ENCODE data around the gene FITM1. TPM values are rescaled to one million over a fixed set of nuclear protein-coding genes. Genes with fewer than 3 reads are reported as not detected.

The FITM1 gene
- total RNA-seq, 2 donors from 2014 or later, result 1.1 TPM; not detected in 1

- Histone ChIP-seq H3K27ac (ENCODE audit: low read depth, low read length) (no peak overlapping the region), H3K36me3 (ENCODE audit: control insufficient read depth, insufficient read depth, low read length) (no peaks in the 10 kb centered on the region), H3K4me1 (ENCODE audit: control insufficient read depth, insufficient read depth, low read length) (no peaks in the 10 kb centered on the region), H3K27me3 (ENCODE audit: control insufficient read depth, insufficient read depth, low read length, poor library complexity, severe bottlenecking) (no peaks in the 10 kb centered on the region), H3K4me3 (ENCODE audit: low read length) (no peak overlapping the region), H3K9me3 (ENCODE audit: control insufficient read depth, low read length) (no peaks in the 10 kb centered on the region), H3K9ac (ENCODE audit: extremely low read depth, low read length, poor library complexity, severe bottlenecking) (no peak overlapping the region)
- Mint-ChIP-seq H3K9me3 (no peaks in the 10 kb centered on the region), H3K27me3 (ENCODE audit: insufficient read depth) (no peaks in the 10 kb centered on the region), H3K27ac (no peak overlapping the region), H3K4me1 (peaks cover 2% of the 10 kb centered on the region), H3K36me3 (ENCODE audit: low read depth) (no peaks in the 10 kb centered on the region), H3K4me3 (no peak overlapping the region)
- 81 to 89% methylated on average over 3 to 6 of the region's 7 CpGs for WGBS, 2 experiments (ENCODE audit: insufficient coverage in 1 of 2, insufficient read length in 1 of 2)
- TF ChIP-seq CTCF (conservative IDR thresholded peaks at IDR 0.05), result no peak
- no peak for DNase-seq
These were observed 474 bp downstream of the FITM1 start for GRCh38 chr14:24130717-24131548.

GRCh38 chr14:24131549-24131966 lies 1.1 kb downstream of the FITM1 start:
- Mint-ChIP-seq H3K36me3 (ENCODE audit: low read depth) (no peaks in the 10 kb centered on the region), H3K4me3 (no peak overlapping the region), H3K9me3 (no peaks in the 10 kb centered on the region), H3K4me1 (peaks cover 3% of the 10 kb centered on the region), H3K27me3 (ENCODE audit: insufficient read depth) (no peaks in the 10 kb centered on the region), H3K27ac (no peak overlapping the region)
- Histone ChIP-seq H3K4me3 (ENCODE audit: low read length) (no peak overlapping the region), H3K27ac (ENCODE audit: low read depth, low read length) (no peak overlapping the region), H3K27me3 (ENCODE audit: control insufficient read depth, insufficient read depth, low read length, poor library complexity, severe bottlenecking) (no peaks in the 10 kb centered on the region), H3K4me1 (ENCODE audit: control insufficient read depth, insufficient read depth, low read length) (no peaks in the 10 kb centered on the region), H3K9ac (ENCODE audit: extremely low read depth, low read length, poor library complexity, severe bottlenecking) (no peak overlapping the region), H3K9me3 (ENCODE audit: control insufficient read depth, low read length) (no peaks in the 10 kb centered on the region), H3K36me3 (ENCODE audit: control insufficient read depth, insufficient read depth, low read length) (no peaks in the 10 kb centered on the region)
- no peak for DNase-seq
- 88 to 94% methylated on average over 7 to 15 of the region's 15 CpGs for WGBS, 2 experiments (ENCODE audit: insufficient coverage in 1 of 2, insufficient read length in 1 of 2)
- TF ChIP-seq CTCF (conservative IDR thresholded peaks at IDR 0.05), result no peak

- no peak overlapping the region for H3K9ac ChIP-seq (ENCODE audit: extremely low read depth, low read length, poor library complexity, severe bottlenecking)
- 93 to 94% methylated on average over 15 to 24 of the region's 24 CpGs for WGBS, 2 experiments (ENCODE audit: insufficient coverage in 1 of 2, insufficient read length in 1 of 2)
- no peak overlapping the region for H3K4me3 Mint-ChIP-seq
These were observed 1.7 kb downstream of the FITM1 start for GRCh38 chr14:24132061-24132685.

More at GRCh38 chr14:24132061-24132685, 1.7 kb downstream of the FITM1 start:
- Histone ChIP-seq H3K27ac (ENCODE audit: low read depth, low read length) (no peak overlapping the region), H3K4me1 (ENCODE audit: control insufficient read depth, insufficient read depth, low read length) (no peaks in the 10 kb centered on the region), H3K9me3 (ENCODE audit: control insufficient read depth, low read length) (no peaks in the 10 kb centered on the region), H3K4me3 (ENCODE audit: low read length) (no peak overlapping the region), H3K36me3 (ENCODE audit: control insufficient read depth, insufficient read depth, low read length) (no peaks in the 10 kb centered on the region), H3K27me3 (ENCODE audit: control insufficient read depth, insufficient read depth, low read length, poor library complexity, severe bottlenecking) (no peaks in the 10 kb centered on the region)
- Mint-ChIP-seq H3K36me3 (ENCODE audit: low read depth) (no peaks in the 10 kb centered on the region), H3K9me3 (no peaks in the 10 kb centered on the region), H3K27ac (peak overlapping the region; percentile 30), H3K4me1 (peaks cover 10% of the 10 kb centered on the region), H3K27me3 (ENCODE audit: insufficient read depth) (no peaks in the 10 kb centered on the region)
- no peak for TF ChIP-seq CTCF (conservative IDR thresholded peaks at IDR 0.05)
- no peak for DNase-seq
